NCI-H2107 treated with DMSO at 0.1 percent for 48 hours (cell line): Measurements from ENCODE around the gene OLFML2B.
A peak's percentile ranks its signal among the peaks of the same experiment; 100 is the strongest.
"Not testable (repeated sequence)": the region's sequence is repeated elsewhere in the genome, so short reads cannot be mapped to it uniquely, and the experiment has no call there.

Experiments used
- DNase-seq: peaks from one replicate; lab custom pipeline; 2025; ENCODE audit not compliant: unreplicated experiment; lab: John Stamatoyannopoulos, UW

Gene OLFML2B

DNA sequence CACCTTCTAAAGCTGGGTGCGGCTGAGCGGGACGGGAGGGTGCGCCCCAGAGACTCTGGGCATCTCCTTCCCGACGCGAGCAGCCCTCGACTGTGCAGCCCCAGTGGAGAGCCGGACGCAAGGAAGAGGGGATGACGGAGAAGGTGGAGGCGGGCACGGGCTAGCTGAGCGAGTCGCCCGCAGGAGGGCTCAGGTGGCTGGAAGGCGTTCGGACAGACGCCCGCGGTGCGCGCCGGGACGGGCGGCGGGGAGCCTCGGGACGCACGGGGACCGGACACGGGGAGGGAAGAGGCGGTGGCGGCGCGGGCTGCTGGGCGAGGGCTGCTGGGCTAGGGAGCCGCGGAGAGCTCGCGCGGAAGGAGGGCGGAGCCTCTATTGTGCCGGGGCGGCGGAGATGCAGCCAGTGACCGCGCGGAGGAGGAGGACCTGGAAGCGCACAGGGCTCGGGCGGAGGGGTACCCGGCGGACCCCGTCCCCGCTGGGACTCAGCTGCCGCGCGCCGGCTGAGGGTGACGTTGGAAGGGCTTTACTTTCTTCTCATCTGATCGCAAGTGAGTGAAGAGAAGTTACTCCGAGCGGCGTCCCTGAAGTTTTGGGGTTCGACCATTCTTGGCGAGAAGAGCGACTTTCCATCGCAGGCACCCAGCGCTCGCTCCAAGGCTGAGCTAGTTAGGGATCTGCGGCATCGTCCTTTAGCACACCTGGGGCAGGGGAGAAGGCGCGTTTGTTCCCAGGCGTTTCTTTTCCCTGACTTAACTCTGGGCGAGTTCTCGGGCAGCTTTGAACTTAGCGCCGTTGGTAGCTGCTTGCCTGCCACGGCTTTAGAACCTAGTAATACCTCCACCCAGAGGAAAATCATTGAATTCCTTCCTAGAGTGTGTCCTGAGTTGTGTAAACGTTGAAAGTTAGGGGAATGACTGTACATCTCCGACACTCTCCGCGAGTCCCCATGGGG is at the start of gene OLFML2B:
OLFML2B (minus strand) TSS at position 323 of the 955 bp plus-strand sequence. CDS start 439 bp downstream, outside the sequence.
- DNase-seq = peak; percentile 62

DNA sequence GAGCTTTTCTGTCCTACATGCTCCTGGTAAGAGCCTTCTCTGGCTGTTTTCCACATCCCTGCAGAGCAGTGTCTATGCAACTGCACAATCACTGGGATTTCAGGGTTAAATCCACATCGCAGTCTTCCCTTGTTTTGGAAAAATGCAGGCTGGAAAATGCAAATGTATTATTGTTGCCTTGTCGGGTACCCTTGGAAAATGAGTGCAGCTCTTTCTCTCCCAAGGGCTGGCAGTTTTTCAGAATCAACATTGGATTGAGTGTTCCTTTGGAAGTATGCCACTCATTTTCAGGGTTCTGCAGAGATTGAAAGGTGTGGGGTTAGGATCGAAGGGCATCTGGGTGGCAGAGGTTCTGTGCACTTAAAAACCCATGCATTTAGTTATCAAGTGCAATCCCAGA is 49.1 kb upstream of the OLFML2B start:
- DNase-seq = no peak

DNA sequence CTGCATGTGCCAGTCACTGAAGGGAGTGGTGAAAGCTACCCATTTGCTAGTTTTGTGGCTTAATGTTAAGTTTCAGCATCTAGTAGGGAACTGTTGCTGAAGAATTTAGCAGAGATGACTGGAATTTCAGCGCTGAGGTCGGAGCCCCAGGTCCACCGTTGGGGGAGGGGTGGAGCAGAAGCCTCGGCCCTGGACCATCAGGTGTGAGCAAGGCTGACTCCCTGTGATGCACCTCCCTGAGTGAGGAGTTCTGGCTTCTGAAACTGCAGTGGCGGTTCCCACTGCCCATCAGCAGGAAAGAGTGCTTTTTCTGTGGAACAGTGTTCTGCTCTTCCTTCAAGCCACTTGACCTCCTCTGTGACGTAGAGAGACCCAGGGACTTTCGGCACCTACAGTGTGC is 47.2 kb upstream of the OLFML2B start:
- DNase-seq = peak; percentile 39

DNA sequence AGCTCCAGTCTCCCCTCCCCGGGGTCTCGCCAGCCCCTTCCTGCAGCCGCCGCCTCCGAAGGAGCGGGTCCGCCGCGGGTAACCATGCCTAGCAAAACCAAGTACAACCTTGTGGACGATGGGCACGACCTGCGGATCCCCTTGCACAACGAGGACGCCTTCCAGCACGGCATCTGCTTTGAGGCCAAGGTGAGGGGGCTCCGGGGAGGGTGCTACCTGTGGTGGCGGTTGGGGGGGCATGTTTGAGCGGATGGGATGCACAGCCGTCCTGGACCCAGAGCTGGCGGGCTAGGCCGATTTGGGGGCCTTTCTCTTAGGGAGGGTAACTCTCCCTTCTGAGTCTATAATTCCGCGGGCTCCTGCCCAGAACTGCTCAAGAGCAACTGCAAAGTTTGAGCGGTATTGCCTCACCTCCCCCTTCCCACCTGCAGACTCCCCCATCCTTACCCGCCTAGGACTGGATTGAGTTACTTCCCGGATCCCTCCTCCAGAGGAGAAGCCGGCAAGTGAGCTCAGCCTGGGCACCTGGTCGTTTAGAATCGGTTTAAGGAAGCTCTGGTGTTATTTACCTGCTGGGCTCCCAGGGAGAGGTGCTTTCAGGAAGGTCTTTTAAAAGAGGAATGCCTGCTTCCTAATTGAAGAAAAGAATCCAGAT is 46.6 kb upstream of the OLFML2B start:
- DNase-seq = peak; percentile 86

DNA sequence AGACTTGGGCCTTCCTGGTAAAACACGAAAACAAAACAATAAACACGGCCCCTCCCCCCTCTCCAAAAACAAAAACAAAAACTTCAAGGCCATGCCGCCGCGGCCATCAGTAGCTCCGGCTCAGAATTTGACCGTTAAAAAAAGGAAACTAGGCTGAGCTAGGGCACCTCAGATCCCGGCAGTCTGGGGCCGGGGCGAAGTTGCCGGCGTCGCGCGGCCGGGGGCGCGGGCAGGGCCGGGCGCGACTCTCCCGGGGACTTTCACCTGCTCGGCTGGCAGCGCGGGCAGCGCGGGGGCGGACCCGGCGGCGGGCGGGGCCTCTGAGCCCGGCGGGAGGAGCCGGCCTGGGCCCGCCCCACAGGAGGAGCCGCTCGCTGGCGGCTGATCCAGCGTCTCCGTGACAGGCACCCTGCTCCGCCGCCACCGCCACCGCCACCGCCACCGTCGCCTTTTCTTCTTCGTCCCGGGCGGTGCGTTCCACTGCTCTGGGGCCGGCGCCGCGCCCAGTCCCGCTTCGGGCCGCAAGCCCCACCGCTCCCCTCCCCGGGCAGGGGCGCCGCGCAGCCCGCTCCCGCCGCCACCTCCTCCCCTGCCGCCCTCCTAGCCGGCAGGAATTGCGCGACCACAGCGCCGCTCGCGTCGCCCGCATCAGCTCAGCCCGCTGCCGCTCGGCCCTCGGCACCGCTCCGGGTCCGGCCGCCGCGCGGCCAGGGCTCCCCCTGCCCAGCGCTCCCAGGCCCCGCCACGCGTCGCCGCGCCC is 45.8 kb upstream of the OLFML2B start, which contains the start of gene NOS1AP:
NOS1AP (plus strand) TSS at position 358 of the 760 bp plus-strand sequence. CDS start 487 bp downstream, outside the sequence.
- DNase-seq = peak; percentile 76

DNA sequence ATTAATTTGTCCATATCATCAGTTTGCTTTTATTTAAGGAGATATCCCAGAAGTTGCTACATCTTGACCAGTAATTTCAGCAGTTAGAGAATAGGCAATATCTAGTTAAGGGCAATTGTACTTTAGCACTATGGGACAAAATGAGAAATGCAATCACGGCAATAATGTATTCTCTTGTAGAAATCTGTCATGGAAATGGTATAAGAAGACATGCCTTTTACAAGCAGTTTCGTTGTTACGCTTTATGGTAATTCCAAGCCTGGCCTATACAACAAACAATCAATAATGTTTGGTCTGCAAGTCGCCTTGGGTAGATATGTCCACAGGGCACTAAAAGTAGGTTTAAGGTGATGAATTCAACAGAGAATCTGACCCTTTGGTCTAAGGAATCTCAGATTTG is 44.6 kb upstream of the OLFML2B start:
- no peak for DNase-seq

DNA sequence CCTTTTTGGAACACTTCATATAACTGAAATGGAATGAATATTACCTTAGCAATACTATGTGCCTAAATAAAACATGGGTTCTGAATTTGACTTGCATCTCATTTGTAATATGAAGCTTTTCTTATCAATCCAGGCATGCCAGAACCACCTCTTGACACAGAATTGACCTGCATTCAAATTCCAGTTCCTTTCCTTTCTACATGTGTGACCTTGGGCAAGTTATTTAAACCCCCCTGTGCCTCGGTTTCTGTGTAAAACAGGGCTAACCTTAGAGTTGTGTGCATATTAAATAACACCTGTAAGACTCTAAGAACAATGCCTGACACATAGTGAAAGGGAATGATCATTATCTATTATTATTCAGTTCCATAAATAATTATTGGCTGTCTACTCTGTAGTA is 43.8 kb upstream of the OLFML2B start:
- DNase-seq = no peak

DNA sequence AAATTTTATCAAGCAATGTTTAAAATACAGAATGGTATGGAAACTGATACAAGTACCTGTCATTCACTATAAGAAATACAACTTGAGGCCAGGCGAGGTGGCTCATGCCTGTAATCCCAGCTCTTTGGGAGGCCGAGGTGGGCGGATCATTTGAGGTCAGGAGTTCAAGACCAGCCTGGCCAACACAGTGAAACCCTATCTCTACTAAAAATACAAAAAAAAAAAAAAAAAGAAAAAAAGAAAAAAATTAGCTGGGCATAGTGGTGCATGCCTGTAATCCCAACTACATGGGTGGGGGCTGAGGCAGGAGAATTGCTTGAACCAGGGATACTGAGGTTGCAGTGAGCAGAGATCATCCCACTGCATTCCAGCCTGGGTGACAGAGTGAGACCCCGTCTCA is 43.2 kb upstream of the OLFML2B start:
- DNase-seq = not testable (repeated sequence)

DNA sequence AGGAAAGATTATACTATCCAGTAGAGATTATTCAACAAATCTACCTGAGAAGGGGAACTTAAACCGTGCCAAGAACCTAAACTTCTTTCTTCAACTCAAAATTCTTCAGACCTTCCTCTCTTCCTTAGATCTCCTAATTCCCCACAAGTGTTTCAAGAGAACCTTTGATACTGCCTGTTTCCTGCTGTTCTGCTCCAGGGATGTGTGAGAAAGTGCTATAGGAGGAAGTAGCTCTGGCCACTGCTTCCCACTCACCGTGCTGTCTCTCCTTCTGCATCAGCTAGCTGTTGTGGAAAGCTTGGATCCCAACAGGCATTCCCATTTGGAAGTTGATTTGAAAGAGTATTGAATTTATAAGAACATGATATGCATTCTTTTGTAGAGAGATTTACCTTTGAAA is 41.3 kb upstream of the OLFML2B start:
- no peak for DNase-seq

DNA sequence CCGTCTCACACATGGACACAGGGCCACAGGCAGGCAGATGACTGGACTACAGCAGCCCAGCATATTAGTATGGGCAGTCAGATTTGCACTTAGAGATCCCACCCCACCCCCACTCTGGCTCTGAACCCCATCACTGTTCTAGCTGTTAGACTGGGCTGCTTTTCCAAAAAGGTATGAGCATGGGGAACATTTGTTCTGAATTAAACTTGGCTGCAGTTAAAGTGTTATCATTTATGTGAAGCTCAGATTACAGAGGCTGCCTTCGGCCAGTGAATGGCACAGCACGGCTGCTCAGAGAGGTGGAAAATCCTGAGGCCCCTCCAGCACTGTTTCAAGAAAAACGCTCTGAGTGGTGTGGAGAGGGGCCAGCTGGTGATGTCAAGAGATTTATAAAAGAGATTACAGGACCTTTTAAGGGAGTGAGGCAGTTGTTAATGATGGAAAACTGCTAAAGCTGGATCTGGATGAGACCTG is 38.9 kb upstream of the OLFML2B start:
- DNase-seq = peak; percentile 75

DNA sequence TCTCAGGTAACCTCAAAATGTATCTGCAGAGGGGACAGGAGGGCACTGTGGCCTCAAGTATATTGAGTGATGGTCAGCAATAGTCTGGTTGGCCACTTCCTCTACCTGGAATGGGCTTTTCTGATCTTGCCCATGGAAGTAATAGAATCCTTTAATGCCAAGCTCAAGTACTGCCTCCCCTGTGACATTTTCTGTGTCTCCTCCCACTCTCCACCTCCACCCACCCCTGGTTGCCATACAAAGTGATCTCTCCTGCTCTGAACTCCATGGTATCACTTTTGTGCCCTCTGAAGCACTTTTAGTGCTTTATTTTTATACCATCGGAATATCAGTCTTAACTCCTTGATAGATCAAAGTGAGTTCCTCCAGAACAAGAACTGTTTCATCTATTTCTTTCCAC is 36.6 kb upstream of the OLFML2B start:
- DNase-seq = no peak

DNA sequence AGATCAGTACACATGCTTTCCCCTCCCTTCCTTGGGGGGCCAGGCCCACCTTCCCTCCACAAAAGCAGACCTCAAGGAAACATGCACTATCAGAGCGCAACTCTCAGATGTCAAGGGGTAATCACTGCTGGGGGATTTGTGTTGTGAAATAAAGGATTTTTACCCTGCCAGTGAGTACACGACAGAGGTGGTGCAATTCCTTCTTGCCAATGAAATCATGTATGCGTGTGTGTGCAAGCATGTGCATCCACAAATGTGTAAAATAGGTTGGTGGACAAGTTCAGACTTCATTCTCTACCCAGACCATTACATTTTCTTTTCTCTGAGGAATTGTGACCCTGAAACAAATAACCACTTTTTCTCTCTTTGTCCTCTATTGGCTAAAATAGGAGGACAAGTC is 36.1 kb upstream of the OLFML2B start:
- no peak for DNase-seq

DNA sequence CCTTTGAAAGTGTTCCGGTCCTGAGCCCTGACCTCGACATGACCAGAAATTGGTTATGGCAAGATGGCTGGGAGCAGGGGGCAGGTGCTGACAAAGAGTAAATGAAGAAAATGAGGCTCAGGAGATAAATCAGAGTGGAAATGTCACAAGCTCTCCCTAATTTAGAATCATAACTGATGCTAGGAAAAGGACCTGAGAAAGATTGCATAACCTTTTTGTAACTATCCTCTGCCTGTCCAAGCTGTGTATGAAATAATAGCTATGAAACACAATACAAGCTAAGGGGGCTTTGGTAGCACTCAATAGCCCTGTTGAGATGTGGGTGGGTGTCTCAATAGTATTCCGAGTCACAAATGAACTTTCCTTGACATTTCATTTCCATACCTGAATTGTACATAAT is 32.9 kb upstream of the OLFML2B start:
- DNase-seq = no peak

DNA sequence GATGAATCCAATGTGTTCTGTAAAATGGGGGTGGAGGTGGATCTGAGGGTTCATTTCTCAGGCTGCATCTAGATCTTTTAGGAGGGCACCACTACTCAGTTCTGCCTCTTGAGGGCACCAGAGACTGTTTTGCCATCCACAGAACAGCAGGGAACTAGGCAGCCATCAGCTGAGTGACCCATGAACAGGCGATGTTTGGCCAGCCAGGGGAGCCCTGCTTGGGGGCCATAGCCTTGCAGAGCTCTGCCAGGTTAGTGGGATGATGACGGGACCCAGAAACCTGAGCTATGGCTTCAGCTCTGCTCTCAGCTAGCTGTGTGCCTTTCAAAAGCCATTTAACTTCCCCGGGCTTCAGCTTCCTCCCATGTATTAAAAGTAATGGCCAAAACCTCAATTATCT is 32.4 kb upstream of the OLFML2B start:
- DNase-seq = peak; percentile 68

DNA sequence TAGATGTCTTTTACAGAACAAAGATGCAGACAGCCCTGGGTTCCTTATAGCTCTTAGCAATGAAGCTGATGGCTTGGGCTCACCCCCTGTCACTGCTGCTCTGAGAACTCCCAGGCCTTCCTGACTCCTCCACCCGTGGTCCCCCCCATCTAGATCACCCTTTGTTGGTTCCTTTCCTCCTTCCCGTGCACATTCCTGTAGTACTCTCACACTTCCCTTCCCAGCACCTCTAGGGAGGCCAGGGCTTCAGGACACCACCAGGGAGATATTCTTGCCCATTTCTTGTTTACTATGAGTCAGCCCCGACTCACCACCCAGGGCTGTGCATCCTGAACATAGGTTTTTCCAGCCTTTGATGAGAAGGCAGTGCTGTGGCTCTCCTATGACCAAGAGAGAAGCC is 31.4 kb upstream of the OLFML2B start:
- DNase-seq = no peak

DNA sequence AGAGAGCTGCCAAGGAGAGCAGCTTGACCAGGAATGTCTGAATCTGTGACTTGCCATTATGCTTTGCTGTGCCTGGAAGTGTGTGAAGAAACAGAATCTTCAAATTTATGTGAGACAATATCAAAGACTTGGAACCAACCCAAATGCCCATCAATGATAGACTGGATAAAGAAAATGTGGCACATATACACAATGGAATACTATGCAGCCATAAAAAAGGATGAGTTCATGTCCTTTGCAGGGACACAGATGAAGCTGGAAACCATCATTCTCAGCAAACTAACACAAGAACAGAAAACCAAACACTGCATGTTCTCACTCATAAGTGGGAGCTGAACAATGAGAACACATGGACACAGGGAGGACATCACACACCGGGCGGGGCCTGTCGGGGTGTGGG is 30.3 kb upstream of the OLFML2B start:
- DNase-seq = not testable (repeated sequence)

DNA sequence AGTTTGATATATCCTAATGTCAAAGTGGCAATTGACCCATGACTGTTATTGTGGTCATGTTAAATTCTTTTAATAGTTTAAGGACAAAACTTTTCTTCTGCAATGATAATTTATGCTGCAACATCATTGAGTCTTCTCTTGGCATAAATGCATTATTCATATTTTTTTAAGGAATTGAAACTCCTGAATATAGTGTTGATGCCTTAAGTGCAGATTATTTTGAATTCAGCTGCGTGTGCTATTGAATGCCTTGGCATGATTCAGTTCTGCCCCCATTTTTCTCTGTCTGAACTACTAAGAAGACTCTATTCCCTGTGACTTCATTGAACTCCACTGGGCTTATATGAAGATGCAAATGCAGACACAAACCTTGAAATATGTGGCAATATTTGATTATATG is 23.3 kb upstream of the OLFML2B start:
- no peak for DNase-seq

DNA sequence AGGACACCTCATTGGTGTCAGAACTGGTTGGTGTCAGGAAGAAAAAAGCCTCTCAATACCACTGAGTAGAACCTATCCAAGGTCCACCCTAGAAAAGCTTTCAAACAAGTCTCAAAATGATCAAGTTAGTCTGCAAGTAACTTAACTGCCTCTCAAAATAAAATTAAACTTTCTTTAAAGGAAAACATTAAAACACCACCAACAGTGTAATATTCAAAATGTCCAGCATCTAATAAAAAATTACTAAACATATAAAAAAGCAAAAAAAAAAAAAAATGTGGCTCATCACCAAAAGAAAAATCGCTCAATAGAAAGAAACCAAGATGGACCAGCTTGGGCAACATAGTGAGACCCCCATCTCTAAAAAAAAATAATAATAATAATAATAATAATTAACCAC is 18.7 kb upstream of the OLFML2B start:
- DNase-seq = no peak

DNA sequence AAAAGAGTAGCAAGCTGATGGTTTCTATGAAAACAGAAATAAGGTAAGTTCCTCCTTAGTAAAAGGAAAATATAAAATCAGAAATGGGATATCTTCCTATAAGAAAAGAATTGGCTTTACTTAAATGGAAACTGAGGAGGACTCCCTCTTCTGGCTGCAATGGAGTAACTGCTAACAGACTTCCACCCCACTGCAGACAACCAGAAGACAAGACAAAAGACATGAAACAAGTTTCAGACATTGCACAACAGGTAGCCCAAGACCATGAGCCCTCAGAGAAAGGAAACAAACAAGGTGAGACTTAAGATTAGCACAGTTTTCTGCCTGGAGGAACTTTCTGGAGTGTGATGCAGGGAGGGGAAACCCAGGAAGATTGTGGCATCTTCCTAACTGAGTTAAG is 17.0 kb upstream of the OLFML2B start:
- DNase-seq = no peak

DNA sequence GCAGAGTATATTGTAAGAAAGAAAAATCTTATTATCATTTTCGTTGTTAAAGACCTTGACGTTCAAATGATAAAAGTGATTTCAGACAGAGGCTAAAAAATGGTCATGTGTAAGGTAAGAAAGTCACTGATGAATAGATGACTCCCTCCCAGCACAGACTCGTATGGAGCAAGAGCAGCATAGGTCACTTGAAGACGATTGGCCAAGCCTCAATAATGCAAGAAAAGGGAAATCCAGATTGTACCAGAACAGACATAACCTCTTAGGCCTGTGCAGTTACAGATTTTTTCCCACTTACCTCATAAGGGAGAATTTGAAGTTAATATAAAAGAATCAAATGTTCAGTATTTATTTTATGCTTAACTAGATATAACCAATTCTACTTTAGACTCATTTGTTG is 16.3 kb upstream of the OLFML2B start:
- DNase-seq = no peak

DNA sequence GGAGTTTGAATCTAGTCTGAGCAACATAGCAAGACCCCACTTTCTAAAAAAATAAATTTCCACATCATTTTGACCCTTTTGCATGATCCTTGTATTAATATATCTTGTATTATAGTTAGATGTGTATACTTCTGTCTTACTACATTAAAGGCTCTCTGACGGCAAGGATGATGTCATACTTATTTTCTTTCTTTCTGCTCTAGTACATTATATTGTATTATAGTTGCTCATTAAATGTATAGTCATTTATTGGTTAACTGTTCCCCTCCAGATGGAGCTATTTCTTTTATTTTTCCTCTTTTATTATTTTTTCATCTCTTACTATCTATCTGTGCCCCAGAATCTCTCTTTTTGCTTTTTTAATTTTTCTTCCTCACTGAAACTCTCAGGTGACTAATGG is 15.0 kb upstream of the OLFML2B start:
- DNase-seq = no peak
